ENCODE measurements around the gene MRPS22. TPM values are rescaled to one million over a fixed set of nuclear protein-coding genes. Genes with fewer than 3 reads are reported as not detected.

MRPS22 gene
- total RNA-seq, 4 donors from 2014 or later = 39.5 to 53.3 (median 47.0) TPM

- DNase-seq (ENCODE audit: low spot score in 2 of 2) = peak in 1 of 2 donors; percentile 52
- H3K4me3 ChIP-seq (ENCODE audit: low read depth, poor library complexity, severe bottlenecking) = no peak overlapping the region
- 79 to 85% methylated on average over 8 of the region's 8 CpGs for WGBS, 2 donors
- no peak for TF ChIP-seq CTCF (IDR thresholded peaks at IDR 0.05)
- no peak for TF ChIP-seq POLR2A (IDR thresholded peaks at IDR 0.05)
- intact Hi-C loops (cut with DNase I; ENCODE audit: low total_unique reads) = no loop called here
Observed at GRCh38 chr3:139320551-139321309, 23.1 kb upstream of the MRPS22 start.

- DNase-seq (ENCODE audit: low spot score in 2 of 2) = peak in 1 of 2 donors; percentile 65
- no peak overlapping the region for H3K4me3 ChIP-seq (ENCODE audit: low read depth, poor library complexity, severe bottlenecking)
- intact Hi-C loops (cut with DNase I; ENCODE audit: low total_unique reads) = no loop called here
- WGBS, 2 donors = 72 to 76% methylated on average over 5 of the region's 5 CpGs
- TF ChIP-seq CTCF (IDR thresholded peaks at IDR 0.05) (no peak), POLR2A (IDR thresholded peaks at IDR 0.05) (no peak)
Observed at GRCh38 chr3:139322346-139322745, 21.5 kb upstream of the MRPS22 start.

- intact Hi-C loops (cut with DNase I; ENCODE audit: low total_unique reads) = no loop called here
Observed at GRCh38 chr3:139323146-139323545, 20.7 kb upstream of the MRPS22 start.

GRCh38 chr3:139324456-139324855, 19.4 kb upstream of the MRPS22 start:
- intact Hi-C loops (cut with DNase I; ENCODE audit: low total_unique reads) = no loop called here
- peak in 1 of 2 donors; percentile 52 for DNase-seq (ENCODE audit: low spot score in 2 of 2)
- 72 to 78% methylated on average over 5 of the region's 5 CpGs for WGBS, 2 donors
- TF ChIP-seq CTCF (IDR thresholded peaks at IDR 0.05) = no peak
- TF ChIP-seq POLR2A (IDR thresholded peaks at IDR 0.05) = no peak
- H3K4me3 ChIP-seq (ENCODE audit: low read depth, poor library complexity, severe bottlenecking) = no peak overlapping the region

More at GRCh38 chr3:139323146-139323545, 20.7 kb upstream of the MRPS22 start:
- DNase-seq (ENCODE audit: low spot score in 2 of 2) = peak in 1 of 2 donors; percentile 76
- no peak for TF ChIP-seq POLR2A (IDR thresholded peaks at IDR 0.05)
- H3K4me3 ChIP-seq (ENCODE audit: low read depth, poor library complexity, severe bottlenecking) = no peak overlapping the region
- WGBS, 2 donors = 86 to 90% methylated on average over 5 to 7 of the region's 7 CpGs

GRCh38 chr3:139325551-139325950, 18.3 kb upstream of the MRPS22 start:
- TF ChIP-seq POLR2A (IDR thresholded peaks at IDR 0.05) (no peak), CTCF (IDR thresholded peaks at IDR 0.05) (no peak)
- 91 to 97% methylated on average over 3 of the region's 3 CpGs for WGBS, 2 donors
- H3K4me3 ChIP-seq (ENCODE audit: low read depth, poor library complexity, severe bottlenecking) = no peak overlapping the region
- intact Hi-C loops (cut with DNase I; ENCODE audit: low total_unique reads) = loop anchor here (5.0 kb wide), 2 partner anchors 213 to 388 kb away; no protein-coding TSS in a partner anchor
- DNase-seq (ENCODE audit: low spot score in 2 of 2) = peak in 1 of 2 donors; percentile 74

- WGBS, 2 donors = 87 to 90% methylated on average over 5 of the region's 5 CpGs
- TF ChIP-seq CTCF (IDR thresholded peaks at IDR 0.05) = no peak
- no peak for TF ChIP-seq POLR2A (IDR thresholded peaks at IDR 0.05)
- DNase-seq (ENCODE audit: low spot score in 2 of 2) = peak in 1 of 2 donors; percentile 57
- no peak overlapping the region for H3K4me3 ChIP-seq (ENCODE audit: low read depth, poor library complexity, severe bottlenecking)
- intact Hi-C loops (cut with DNase I; ENCODE audit: low total_unique reads) = loop anchor here (5.0 kb wide), 2 partner anchors 214 to 389 kb away; no protein-coding TSS in a partner anchor
Observed at GRCh38 chr3:139326131-139326530, 17.7 kb upstream of the MRPS22 start.

Measured in lower leg skin (tissue), 4 donors.